IPS-20b (cell line): Measurements from ENCODE around the gene NAV2.

Source experiments
- H3K27ac ChIP-seq: one replicate; pipeline ENCODE4 v1.5.1; 2013; ENCODE audit warnings: low read length
- H3K27me3 ChIP-seq: 2 replicates; pipeline ENCODE4 v1.6.1; 2013; ENCODE audit warnings: mild to moderate bottlenecking, low read length, inconsistent platforms; ENCODE audit not compliant: insufficient read depth
- H3K36me3 ChIP-seq: 2 replicates; pipeline ENCODE4 v1.6.1; 2013; ENCODE audit warnings: low read depth, mild to moderate bottlenecking, inconsistent platforms, low read length, moderate library complexity; ENCODE audit not compliant: insufficient read depth
- H3K4me1 ChIP-seq: 2 replicates; pipeline ENCODE4 v1.6.1; 2013; ENCODE audit warnings: mild to moderate bottlenecking, control low read depth, inconsistent platforms, low read length, moderate library complexity; ENCODE audit not compliant: insufficient read depth
- H3K4me3 ChIP-seq: 2 replicates; pipeline ENCODE4 v1.5.1; 2013; ENCODE audit warnings: mild to moderate bottlenecking, low read length, inconsistent platforms
- H3K9ac ChIP-seq: 2 replicates; pipeline ENCODE4 v1.6.1; 2013; ENCODE audit warnings: low read depth, mild to moderate bottlenecking, inconsistent platforms, low read length, moderate library complexity
- H3K9me3 ChIP-seq: 2 replicates; pipeline ENCODE4 v1.6.1; 2013; ENCODE audit warnings: mild to moderate bottlenecking, low read depth, low read length, inconsistent platforms; ENCODE audit not compliant: insufficient read depth

The NAV2 gene

GRCh38 chr11:19874266-19874665 lies 161.6 kb downstream of the NAV2 start:
- Histone ChIP-seq H3K27ac (no peak overlapping the region), H3K4me3 (no peak overlapping the region)

DNA sequence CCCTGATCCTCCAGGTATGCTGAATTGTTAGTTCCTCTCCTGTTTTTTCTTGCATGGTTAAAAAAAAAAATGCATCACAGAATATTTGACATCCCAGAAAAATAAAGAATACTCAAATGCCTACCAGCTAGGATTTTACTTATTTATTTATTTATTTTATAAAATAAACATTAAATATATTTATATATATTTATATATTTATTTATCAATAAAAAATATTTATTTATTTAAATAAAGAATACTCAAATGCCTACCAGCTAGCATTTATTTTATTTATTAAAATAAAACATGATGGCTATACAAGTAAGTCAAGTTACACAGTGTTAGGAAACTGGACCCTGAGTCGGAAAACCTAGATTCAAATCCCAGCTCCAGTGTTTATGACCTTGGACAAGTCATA lies 164.1 kb downstream of the NAV2 start:
- Histone ChIP-seq H3K27ac (no peak overlapping the region), H3K27me3 (no peaks in the 10 kb centered on the region), H3K4me3 (no peak overlapping the region), H3K9ac (no peak overlapping the region), H3K9me3 (no peaks in the 10 kb centered on the region), H3K4me1 (peaks cover 28% of the 10 kb centered on the region), H3K36me3 (peaks cover 27% of the 10 kb centered on the region)

More at GRCh38 chr11:19874266-19874665, 161.6 kb downstream of the NAV2 start:
- peaks cover 12% of the 10 kb centered on the region for H3K36me3 ChIP-seq
- H3K9me3 ChIP-seq, result no peaks in the 10 kb centered on the region
- no peaks in the 10 kb centered on the region for H3K27me3 ChIP-seq
- H3K4me1 ChIP-seq, result peaks cover 32% of the 10 kb centered on the region
- no peak overlapping the region for H3K9ac ChIP-seq

DNA sequence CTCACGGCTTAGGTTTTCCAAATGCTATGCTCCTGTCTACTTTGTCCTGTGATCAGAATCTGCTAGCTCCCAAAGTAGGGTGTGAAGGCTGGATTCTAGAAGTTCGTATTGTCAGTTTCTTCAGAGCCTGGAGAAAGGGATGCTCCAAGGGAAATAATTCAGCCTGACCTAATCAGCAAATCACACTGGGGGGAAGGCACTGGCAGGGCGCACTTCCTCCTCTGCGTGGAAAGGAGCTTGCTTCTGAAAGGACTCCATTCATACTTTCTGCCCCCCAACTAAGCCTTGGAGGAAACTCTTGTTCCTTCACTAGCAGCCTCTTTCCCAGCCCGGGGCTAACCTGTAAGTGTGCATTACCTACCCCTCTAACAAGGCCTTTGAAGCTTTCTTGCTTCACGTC lies 165.9 kb downstream of the NAV2 start:
- peaks cover 41% of the 10 kb centered on the region for H3K36me3 ChIP-seq
- H3K4me3 ChIP-seq, result no peak overlapping the region
- no peaks in the 10 kb centered on the region for H3K9me3 ChIP-seq
- H3K9ac ChIP-seq, result no peak overlapping the region
- no peak overlapping the region for H3K27ac ChIP-seq
- H3K27me3 ChIP-seq, result no peaks in the 10 kb centered on the region
- peaks cover 10% of the 10 kb centered on the region; the same call in 1 of the 2 replicates for H3K4me1 ChIP-seq

DNA sequence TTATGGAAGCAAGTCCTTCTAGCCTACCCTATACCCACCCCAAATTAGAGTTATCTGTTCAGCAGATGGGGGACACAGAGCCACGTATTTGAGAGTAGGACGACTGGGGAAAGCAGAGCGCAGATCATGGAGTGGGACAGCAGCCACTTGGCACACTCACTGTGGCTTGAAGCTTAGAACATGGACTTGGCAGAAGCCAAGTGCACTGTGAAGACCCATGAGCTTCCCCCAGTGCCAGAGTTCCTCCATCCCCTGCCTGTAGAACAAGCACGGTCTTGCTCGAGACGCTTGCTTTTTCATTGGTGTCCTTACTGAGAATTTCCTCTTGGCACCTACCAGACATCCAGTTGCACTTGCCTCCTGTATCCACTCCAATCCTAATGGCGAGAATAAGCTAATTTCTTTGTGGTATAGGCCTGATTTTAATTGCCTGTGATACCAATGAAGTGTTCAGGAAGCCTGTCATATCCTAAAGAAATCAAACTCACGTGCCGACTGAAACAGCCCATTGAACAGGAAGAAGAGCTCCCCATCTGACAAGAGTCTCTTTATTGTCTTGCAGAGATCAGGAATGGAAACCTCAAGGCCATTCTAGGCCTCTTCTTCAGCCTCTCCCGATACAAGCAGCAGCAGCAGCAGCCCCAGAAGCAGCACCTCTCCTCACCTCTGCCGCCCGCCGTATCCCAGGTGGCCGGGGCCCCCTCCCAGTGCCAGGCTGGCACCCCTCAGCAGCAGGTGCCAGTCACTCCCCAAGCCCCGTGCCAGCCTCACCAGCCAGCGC lies 166.9 kb downstream of the NAV2 start:
- Histone ChIP-seq H3K9me3 (no peaks in the 10 kb centered on the region), H3K9ac (no peak overlapping the region), H3K27ac (no peak overlapping the region), H3K27me3 (no peaks in the 10 kb centered on the region), H3K4me3 (no peak overlapping the region), H3K36me3 (peaks cover 51% of the 10 kb centered on the region), H3K4me1 (peaks cover under 1% of the 10 kb centered on the region; the same call in 1 of the 2 replicates)

DNA sequence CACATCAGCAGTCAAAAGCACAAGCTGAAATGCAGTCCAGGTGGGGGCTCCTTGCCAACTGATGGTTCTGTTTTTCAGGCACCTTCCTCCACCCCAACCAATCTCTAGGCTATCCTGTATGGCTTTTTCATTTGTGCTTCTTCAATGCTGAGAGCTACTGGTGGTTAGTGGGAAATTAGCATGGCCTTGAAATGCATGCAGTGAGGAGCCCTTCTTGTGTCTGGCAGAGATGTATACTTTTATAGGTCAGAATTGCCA lies 167.4 kb downstream of the NAV2 start:
- H3K9me3 ChIP-seq, result no peaks in the 10 kb centered on the region
- no peaks in the 10 kb centered on the region for H3K4me1 ChIP-seq
- no peak overlapping the region for H3K4me3 ChIP-seq
- H3K36me3 ChIP-seq, result peaks cover 56% of the 10 kb centered on the region
- H3K27me3 ChIP-seq, result no peaks in the 10 kb centered on the region
- no peak overlapping the region for H3K27ac ChIP-seq
- no peak overlapping the region for H3K9ac ChIP-seq

- Histone ChIP-seq H3K4me1 (no peaks in the 10 kb centered on the region), H3K9me3 (no peaks in the 10 kb centered on the region), H3K4me3 (no peak overlapping the region), H3K27me3 (no peaks in the 10 kb centered on the region), H3K36me3 (peaks cover 64% of the 10 kb centered on the region), H3K27ac (no peak overlapping the region), H3K9ac (no peak overlapping the region)
Measured at GRCh38 chr11:19881177-19881576, 168.5 kb downstream of the NAV2 start.

GRCh38 chr11:19882356-19882755 lies 169.7 kb downstream of the NAV2 start:
- Histone ChIP-seq H3K36me3 (peaks cover 66% of the 10 kb centered on the region), H3K9ac (no peak overlapping the region), H3K4me1 (no peaks in the 10 kb centered on the region), H3K27ac (no peak overlapping the region), H3K4me3 (no peak overlapping the region), H3K27me3 (no peaks in the 10 kb centered on the region), H3K9me3 (no peaks in the 10 kb centered on the region)

- Histone ChIP-seq H3K9ac (no peak overlapping the region), H3K4me1 (peaks cover 8% of the 10 kb centered on the region; the same call in 1 of the 2 replicates), H3K36me3 (peaks cover 64% of the 10 kb centered on the region), H3K27me3 (no peaks in the 10 kb centered on the region), H3K4me3 (no peak overlapping the region), H3K9me3 (no peaks in the 10 kb centered on the region), H3K27ac (no peak overlapping the region)
Measured at GRCh38 chr11:19886498-19886897, 173.9 kb downstream of the NAV2 start.

DNA sequence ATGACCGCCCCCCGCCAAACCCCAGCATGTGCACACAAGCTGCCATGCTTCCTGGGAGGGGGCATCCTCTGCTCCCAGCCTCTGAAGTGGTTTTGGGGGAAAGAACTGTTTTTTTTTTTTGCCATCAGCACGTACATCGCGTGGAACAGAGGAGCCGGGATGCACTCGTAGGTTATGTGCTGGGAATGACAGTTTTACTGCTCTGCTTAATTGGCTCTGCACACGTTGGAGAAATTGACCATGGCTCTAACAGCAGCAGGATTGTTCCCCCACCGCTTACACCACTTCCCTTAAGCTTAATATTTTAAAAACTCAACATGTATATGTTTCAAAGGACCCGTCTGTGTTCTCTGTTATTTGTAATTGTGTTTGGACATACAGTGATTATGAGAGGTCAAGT lies 175.2 kb downstream of the NAV2 start:
- no peaks in the 10 kb centered on the region for H3K9me3 ChIP-seq
- H3K27me3 ChIP-seq, result no peaks in the 10 kb centered on the region
- H3K4me3 ChIP-seq, result no peak overlapping the region
- H3K27ac ChIP-seq, result no peak overlapping the region
- H3K4me1 ChIP-seq, result peaks cover 8% of the 10 kb centered on the region; the same call in 1 of the 2 replicates
- peaks cover 61% of the 10 kb centered on the region for H3K36me3 ChIP-seq
- H3K9ac ChIP-seq, result no peak overlapping the region

- Histone ChIP-seq H3K27me3 (no peaks in the 10 kb centered on the region), H3K36me3 (peaks cover 64% of the 10 kb centered on the region), H3K4me3 (no peak overlapping the region), H3K9me3 (no peaks in the 10 kb centered on the region), H3K27ac (no peak overlapping the region), H3K4me1 (peaks cover 8% of the 10 kb centered on the region; the same call in 1 of the 2 replicates), H3K9ac (no peak overlapping the region)
Measured at GRCh38 chr11:19889531-19889930, 176.9 kb downstream of the NAV2 start.

GRCh38 chr11:19890308-19890707 lies 177.7 kb downstream of the NAV2 start:
- Histone ChIP-seq H3K9me3 (no peaks in the 10 kb centered on the region), H3K27me3 (no peaks in the 10 kb centered on the region), H3K4me3 (no peak overlapping the region), H3K4me1 (peaks cover 8% of the 10 kb centered on the region; the same call in 1 of the 2 replicates), H3K36me3 (peaks cover 60% of the 10 kb centered on the region), H3K9ac (no peak overlapping the region), H3K27ac (no peak overlapping the region)

- no peak overlapping the region for H3K27ac ChIP-seq
- no peak overlapping the region for H3K4me3 ChIP-seq
- H3K36me3 ChIP-seq, result peaks cover 62% of the 10 kb centered on the region
- no peaks in the 10 kb centered on the region for H3K27me3 ChIP-seq
- no peak overlapping the region for H3K9ac ChIP-seq
- H3K9me3 ChIP-seq, result no peaks in the 10 kb centered on the region
- H3K4me1 ChIP-seq, result peaks cover 10% of the 10 kb centered on the region; the same call in 1 of the 2 replicates
Measured at GRCh38 chr11:19891022-19891421, 178.4 kb downstream of the NAV2 start.
